H1 (cell line): Measurements from ENCODE around the gene GPR83. TPM values are rescaled to one million over a fixed set of nuclear protein-coding genes. Genes with fewer than 3 reads are reported as not detected.

Experiments used
- BCL11A ChIP-seq, 2 experiments: IDR thresholded peaks; one replicate each; pipeline ENCODE4 v1.6.1; 2011; ENCODE audit warnings: low read depth in 2 of 2, low read length in 2 of 2, mild to moderate bottlenecking in 2 of 2
- CEBPB ChIP-seq: IDR thresholded peaks from 2 replicates; pipeline ENCODE4 v1.6.1; 2012; ENCODE audit warnings: low read depth, low read length
- CHD7 ChIP-seq: fragments of 300-600 bp; sonication (generic); IDR thresholded peaks from 2 replicates; pipeline ENCODE4 v1.7.1; 2012; ENCODE audit warnings: low read length, moderate library complexity, mild to moderate bottlenecking, inconsistent platforms; ENCODE audit not compliant: insufficient replicate concordance
- GTF2F1 ChIP-seq: IDR thresholded peaks from 2 replicates; pipeline ENCODE4 v1.6.1; 2012; ENCODE audit warnings: low read depth, low read length, improper control_type of control experiment, borderline replicate concordance
- JUN ChIP-seq: IDR thresholded peaks from 2 replicates; pipeline ENCODE4 v1.6.1; 2011; ENCODE audit warnings: low read depth, mild to moderate bottlenecking, improper control_type of control experiment, low read length
- KDM5A ChIP-seq: fragments of 200-600 bp; IDR thresholded peaks from 2 replicates; pipeline ENCODE4 v1.7.1; 2012; ENCODE audit warnings: mild to moderate bottlenecking, low read length, inconsistent platforms, mixed read lengths
- NANOG ChIP-seq: IDR thresholded peaks from 2 replicates; pipeline ENCODE4 v1.6.1; 2011; ENCODE audit warnings: low read length, low read depth, mild to moderate bottlenecking, inconsistent platforms; ENCODE audit not compliant: insufficient read depth, poor library complexity, severe bottlenecking
- PHF8 ChIP-seq: fragments of 200-600 bp; sonication (generic); conservative IDR thresholded peaks from 2 replicates; pipeline ENCODE4 v1.7.1; 2012; ENCODE audit warnings: low read depth, mild to moderate bottlenecking, inconsistent platforms, low read length, moderate library complexity
- SRF ChIP-seq: IDR thresholded peaks from 2 replicates; pipeline ENCODE4 v1.6.1; 2011; ENCODE audit warnings: mild to moderate bottlenecking, low read depth, low read length, moderate library complexity
- TCF12 ChIP-seq: IDR thresholded peaks from 2 replicates; pipeline ENCODE4 v1.6.1; 2011; ENCODE audit warnings: low read depth, mild to moderate bottlenecking, low read length
- polyA plus RNA-seq, 7 experiments: library from polyadenylated mRNA; depleted of rRNA in 3 of 7; stranded (reverse) in 5 of 7; unstranded in 2 of 7; fragments of >200 nt in 5 of 7; fragments of 200-250 nt in 2 of 7; gene quantifications; 1 replicate in 5 of 7; 2 replicates in 1 of 7; 4 replicates in 1 of 7; pipeline versions ENCODE4 v1.2.1 to v1.2.3, GENCODE V29; 2011 to 2013; ENCODE audit warnings: missing spikeins in 2 of 7, mixed read lengths in 2 of 7
- total RNA-seq: library from RNA; stranded (reverse); fragmentation: NEBNext Ultra II Directional; extraction: Animal tissue kit (Norgen Biotek cat#: 25700); gene quantifications from 2 replicates; pipeline ENCODE4 v1.2.1, GENCODE V29; 2021

Gene GPR83
- total and polyA plus RNA-seq, 2 of the 8 experiments (the other 6 are each of a cell fraction or from before 2014, with no cell fraction given): 0.30 to 1.5 TPM

DNA sequence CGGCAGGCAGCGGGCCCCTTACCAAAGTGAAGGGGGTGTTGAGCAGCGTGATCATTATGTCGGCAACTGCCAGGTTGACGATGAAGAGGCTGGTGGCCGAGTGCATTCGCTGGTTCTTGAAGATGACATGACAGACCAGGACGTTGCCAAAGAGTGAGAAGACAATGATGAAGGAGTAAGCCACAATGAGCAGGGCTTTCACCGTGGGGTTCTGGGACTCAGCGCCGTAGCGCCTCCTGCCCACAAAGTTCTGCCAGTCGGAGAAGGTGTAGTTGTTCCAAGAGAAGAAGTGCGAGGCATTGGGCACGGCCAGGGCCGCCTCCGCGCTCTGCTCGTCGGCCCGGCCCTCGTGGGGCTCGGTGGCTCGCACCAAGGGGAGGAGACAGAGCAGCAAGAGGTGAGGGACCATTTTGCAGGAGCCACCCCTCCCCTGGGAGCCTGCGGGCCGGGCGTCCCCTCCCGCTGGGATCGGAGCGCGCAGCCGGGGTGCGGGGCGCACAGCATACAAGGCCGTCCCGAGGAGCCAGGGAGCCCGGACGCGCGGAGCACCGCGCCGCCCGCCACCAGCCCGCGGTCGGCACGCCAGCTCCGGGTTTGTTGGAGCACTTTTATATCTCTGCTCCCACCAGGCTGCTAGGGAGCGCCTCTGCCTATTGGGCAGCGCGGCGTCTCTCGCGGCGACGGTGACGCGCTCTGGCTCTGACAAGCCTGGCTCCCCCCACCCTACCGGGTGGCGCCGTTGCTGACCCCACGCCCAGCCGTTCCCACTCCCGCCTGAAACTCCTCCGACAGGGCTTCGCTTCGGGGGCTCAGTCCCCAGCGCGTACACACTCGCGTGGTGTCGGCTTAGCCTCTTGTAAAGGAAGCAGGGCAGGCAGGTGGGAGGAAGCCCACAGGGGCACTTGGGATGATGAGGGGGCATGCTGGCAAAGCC, at the start of gene GPR83 (continued):
- no peak for TF ChIP-seq NANOG
- TF ChIP-seq CEBPB: no peak
- 0 out of 2 replicates have a peak, but pooled peaks have one; percentile 24 for TF ChIP-seq PHF8
- TF ChIP-seq TCF12: no peak
- no peak for TF ChIP-seq SRF
- TF ChIP-seq CHD7: no peak
- no peak for TF ChIP-seq KDM5A
- TF ChIP-seq GTF2F1: no peak
- no peak for TF ChIP-seq BCL11A (IDR thresholded peaks at IDR 0.05; ENCODE audit: low read depth in 2 of 2, low read length in 2 of 2)
- TF ChIP-seq JUN: no peak
